ENCODE measurements around the gene FUT2.
"Not testable (repeated sequence)": the region's sequence is repeated elsewhere in the genome, so short reads cannot be mapped to it uniquely, and the experiment has no call there.

The FUT2 gene

GRCh38 chr19:48708471-48708870 is 12.7 kb downstream of the FUT2 start:
- no peak for DNase-seq

GRCh38 chr19:48711106-48711662 is 15.4 kb downstream of the FUT2 start:
- DNase-seq: peak; percentile 14

GRCh38 chr19:48713041-48713863 is 17.5 kb downstream of the FUT2 start:
- peak; percentile 43 for DNase-seq

- peak; percentile 99 for DNase-seq
Observed at GRCh38 chr19:48713864-48714755, 18.3 kb downstream of the FUT2 start.

GRCh38 chr19:48714759-48715675 is 19.2 kb downstream of the FUT2 start:
- DNase-seq: no peak

- no peak for DNase-seq
Observed at GRCh38 chr19:48715681-48716171, 20.0 kb downstream of the FUT2 start.

- peak; percentile 48 for DNase-seq
Observed at GRCh38 chr19:48716562-48717291, 21.0 kb downstream of the FUT2 start.

GRCh38 chr19:48718106-48718505 is 22.3 kb downstream of the FUT2 start:
- DNase-seq: not testable (repeated sequence)

- no peak for DNase-seq
Observed at GRCh38 chr19:48718711-48719231, 23.0 kb downstream of the FUT2 start.

GRCh38 chr19:48719263-48720171 is 23.7 kb downstream of the FUT2 start, which contains the start of gene MAMSTR:
Gene MAMSTR, minus strand, starts transcription at chr19:48719725. Its CDS starts 694 bp downstream, at chr19:48719031.
- DNase-seq: peak; percentile 76

GRCh38 chr19:48720251-48720612 is 24.5 kb downstream of the FUT2 start:
- no peak for DNase-seq

GRCh38 chr19:48720613-48721296 is 25.0 kb downstream of the FUT2 start:
- peak; percentile 100 for DNase-seq

- no peak for DNase-seq
Observed at GRCh38 chr19:48722196-48722708, 26.5 kb downstream of the FUT2 start.

- peak; percentile 71 for DNase-seq
Observed at GRCh38 chr19:48724796-48725753, 29.3 kb downstream of the FUT2 start.

GRCh38 chr19:48726556-48726955 is 30.8 kb downstream of the FUT2 start:
- no peak for DNase-seq

- DNase-seq: no peak
Observed at GRCh38 chr19:48728911-48729664, 33.3 kb downstream of the FUT2 start.

- no peak for DNase-seq
Observed at GRCh38 chr19:48731452-48731851, 35.7 kb downstream of the FUT2 start.
